ENCODE measurements around the gene TMOD1. TPM values are rescaled to one million over a fixed set of nuclear protein-coding genes. Genes with fewer than 3 reads are reported as not detected.

TMOD1 gene
- total and polyA plus RNA-seq, 9 of the 15 experiments (the other 6 are each of a cell fraction or from before 2014, with no cell fraction given): 7.1 to 41.2 (median 14.2) TPM

DNA sequence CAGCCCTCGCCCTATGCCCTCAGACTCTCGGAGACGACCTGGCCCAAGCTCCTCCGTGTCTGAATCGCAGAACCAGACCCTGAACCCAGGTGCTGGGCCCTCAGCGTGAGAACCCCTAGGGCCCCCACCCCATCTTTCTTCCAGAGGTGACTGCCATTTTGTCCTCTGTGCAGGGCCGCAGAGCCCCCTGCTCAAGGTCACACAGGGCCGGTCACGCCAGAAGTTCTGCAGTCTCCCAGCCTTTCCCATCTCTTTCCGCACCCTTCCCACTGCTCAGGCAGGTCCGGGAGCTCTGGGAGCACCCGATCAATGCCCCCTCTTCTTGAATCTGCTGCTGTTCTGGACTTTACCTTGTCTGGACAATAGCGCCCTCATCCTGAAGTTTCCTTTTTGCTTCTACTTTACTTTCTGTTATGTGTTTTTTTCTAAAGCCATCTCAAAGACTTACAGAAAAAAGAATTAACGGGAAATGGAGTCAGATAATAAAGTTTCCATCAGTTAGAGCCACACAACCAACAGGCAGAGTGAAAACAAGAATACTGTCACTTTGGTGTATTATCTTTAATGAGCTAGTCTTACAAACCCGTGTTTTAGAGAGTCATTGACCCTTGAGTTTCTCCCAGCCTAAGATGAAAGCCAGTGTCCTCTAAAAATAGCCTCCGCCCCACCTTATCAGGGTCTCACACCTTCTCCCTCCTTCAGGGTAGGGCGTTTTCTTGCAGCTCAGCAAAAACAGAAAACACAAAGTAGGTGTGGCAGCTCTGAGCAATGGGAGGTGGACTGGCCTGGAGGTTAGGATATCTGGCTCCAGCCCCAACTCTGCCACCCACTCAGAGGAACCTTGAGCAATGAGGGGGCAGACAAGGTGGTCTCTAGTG is 1.8 kb downstream of the TMOD1 start (continued):
- TF ChIP-seq ZNF668 (CRISPR knock-in tag; IDR thresholded peaks at IDR 0.05) (no peak), ZC3H8 (IDR thresholded peaks at IDR 0.05) (no peak), ZNF354B (CRISPR knock-in tag; IDR thresholded peaks at IDR 0.05) (no peak), ZNF140 (CRISPR knock-in tag; IDR thresholded peaks at IDR 0.05) (no peak), NFATC3 (IDR thresholded peaks at IDR 0.05) (peak; percentile 76; the same call in 1 of the 2 replicates), LARP7 (IDR thresholded peaks at IDR 0.05) (no peak), ZNF696 (CRISPR knock-in tag; conservative IDR thresholded peaks at IDR 0.05) (no peak), HNRNPL (IDR thresholded peaks at IDR 0.05; ENCODE audit: low read depth, low read length) (no peak), RFX1 (IDR thresholded peaks at IDR 0.05) (no peak; the same call in 1 of the 2 replicates), FOXK2 (conservative IDR thresholded peaks at IDR 0.05 in 1 of 2, IDR thresholded peaks at IDR 0.05 in 1 of 2; ENCODE audit: low read depth in 2 of 2) (peak; percentile 43 to 63; a peak in 3 of 4 replicates), ZKSCAN3 (CRISPR knock-in tag; IDR thresholded peaks at IDR 0.05) (no peak), FIP1L1 (IDR thresholded peaks at IDR 0.05; ENCODE audit: low read depth, low read length, poor library complexity, severe bottlenecking) (no peak)
- TF ChIP-seq, protein P1, sequence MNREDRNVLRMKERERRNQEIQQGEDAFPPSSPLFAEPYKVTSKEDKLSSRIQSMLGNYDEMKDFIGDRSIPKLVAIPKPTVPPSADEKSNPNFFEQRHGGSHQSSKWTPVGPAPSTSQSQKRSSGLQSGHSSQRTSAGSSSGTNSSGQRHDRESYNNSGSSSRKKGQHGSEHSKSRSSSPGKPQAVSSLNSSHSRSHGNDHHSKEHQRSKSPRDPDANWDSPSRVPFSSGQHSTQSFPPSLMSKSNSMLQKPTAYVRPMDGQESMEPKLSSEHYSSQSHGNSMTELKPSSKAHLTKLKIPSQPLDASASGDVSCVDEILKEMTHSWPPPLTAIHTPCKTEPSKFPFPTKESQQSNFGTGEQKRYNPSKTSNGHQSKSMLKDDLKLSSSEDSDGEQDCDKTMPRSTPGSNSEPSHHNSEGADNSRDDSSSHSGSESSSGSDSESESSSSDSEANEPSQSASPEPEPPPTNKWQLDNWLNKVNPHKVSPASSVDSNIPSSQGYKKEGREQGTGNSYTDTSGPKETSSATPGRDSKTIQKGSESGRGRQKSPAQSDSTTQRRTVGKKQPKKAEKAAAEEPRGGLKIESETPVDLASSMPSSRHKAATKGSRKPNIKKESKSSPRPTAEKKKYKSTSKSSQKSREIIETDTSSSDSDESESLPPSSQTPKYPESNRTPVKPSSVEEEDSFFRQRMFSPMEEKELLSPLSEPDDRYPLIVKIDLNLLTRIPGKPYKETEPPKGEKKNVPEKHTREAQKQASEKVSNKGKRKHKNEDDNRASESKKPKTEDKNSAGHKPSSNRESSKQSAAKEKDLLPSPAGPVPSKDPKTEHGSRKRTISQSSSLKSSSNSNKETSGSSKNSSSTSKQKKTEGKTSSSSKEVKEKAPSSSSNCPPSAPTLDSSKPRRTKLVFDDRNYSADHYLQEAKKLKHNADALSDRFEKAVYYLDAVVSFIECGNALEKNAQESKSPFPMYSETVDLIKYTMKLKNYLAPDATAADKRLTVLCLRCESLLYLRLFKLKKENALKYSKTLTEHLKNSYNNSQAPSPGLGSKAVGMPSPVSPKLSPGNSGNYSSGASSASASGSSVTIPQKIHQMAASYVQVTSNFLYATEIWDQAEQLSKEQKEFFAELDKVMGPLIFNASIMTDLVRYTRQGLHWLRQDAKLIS (CRISPR knock-in tag; IDR thresholded peaks at IDR 0.05): 0 out of 2 replicates have a peak, but pooled peaks have one; percentile 76
- TF ChIP-seq, protein P2, sequence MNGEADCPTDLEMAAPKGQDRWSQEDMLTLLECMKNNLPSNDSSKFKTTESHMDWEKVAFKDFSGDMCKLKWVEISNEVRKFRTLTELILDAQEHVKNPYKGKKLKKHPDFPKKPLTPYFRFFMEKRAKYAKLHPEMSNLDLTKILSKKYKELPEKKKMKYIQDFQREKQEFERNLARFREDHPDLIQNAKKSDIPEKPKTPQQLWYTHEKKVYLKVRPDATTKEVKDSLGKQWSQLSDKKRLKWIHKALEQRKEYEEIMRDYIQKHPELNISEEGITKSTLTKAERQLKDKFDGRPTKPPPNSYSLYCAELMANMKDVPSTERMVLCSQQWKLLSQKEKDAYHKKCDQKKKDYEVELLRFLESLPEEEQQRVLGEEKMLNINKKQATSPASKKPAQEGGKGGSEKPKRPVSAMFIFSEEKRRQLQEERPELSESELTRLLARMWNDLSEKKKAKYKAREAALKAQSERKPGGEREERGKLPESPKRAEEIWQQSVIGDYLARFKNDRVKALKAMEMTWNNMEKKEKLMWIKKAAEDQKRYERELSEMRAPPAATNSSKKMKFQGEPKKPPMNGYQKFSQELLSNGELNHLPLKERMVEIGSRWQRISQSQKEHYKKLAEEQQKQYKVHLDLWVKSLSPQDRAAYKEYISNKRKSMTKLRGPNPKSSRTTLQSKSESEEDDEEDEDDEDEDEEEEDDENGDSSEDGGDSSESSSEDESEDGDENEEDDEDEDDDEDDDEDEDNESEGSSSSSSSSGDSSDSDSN (IDR thresholded peaks at IDR 0.05; ENCODE audit: borderline replicate concordance in 1 of 2, low read depth in 2 of 2, low read length in 2 of 2): peak in 1 of 2 experiments; percentile 78; a peak in 1 of 4 replicates
- TF ChIP-seq, protein P3, sequence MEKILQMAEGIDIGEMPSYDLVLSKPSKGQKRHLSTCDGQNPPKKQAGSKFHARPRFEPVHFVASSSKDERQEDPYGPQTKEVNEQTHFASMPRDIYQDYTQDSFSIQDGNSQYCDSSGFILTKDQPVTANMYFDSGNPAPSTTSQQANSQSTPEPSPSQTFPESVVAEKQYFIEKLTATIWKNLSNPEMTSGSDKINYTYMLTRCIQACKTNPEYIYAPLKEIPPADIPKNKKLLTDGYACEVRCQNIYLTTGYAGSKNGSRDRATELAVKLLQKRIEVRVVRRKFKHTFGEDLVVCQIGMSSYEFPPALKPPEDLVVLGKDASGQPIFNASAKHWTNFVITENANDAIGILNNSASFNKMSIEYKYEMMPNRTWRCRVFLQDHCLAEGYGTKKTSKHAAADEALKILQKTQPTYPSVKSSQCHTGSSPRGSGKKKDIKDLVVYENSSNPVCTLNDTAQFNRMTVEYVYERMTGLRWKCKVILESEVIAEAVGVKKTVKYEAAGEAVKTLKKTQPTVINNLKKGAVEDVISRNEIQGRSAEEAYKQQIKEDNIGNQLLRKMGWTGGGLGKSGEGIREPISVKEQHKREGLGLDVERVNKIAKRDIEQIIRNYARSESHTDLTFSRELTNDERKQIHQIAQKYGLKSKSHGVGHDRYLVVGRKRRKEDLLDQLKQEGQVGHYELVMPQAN (IDR thresholded peaks at IDR 0.05; ENCODE audit: borderline replicate concordance): no peak
- TF ChIP-seq, protein P4, sequence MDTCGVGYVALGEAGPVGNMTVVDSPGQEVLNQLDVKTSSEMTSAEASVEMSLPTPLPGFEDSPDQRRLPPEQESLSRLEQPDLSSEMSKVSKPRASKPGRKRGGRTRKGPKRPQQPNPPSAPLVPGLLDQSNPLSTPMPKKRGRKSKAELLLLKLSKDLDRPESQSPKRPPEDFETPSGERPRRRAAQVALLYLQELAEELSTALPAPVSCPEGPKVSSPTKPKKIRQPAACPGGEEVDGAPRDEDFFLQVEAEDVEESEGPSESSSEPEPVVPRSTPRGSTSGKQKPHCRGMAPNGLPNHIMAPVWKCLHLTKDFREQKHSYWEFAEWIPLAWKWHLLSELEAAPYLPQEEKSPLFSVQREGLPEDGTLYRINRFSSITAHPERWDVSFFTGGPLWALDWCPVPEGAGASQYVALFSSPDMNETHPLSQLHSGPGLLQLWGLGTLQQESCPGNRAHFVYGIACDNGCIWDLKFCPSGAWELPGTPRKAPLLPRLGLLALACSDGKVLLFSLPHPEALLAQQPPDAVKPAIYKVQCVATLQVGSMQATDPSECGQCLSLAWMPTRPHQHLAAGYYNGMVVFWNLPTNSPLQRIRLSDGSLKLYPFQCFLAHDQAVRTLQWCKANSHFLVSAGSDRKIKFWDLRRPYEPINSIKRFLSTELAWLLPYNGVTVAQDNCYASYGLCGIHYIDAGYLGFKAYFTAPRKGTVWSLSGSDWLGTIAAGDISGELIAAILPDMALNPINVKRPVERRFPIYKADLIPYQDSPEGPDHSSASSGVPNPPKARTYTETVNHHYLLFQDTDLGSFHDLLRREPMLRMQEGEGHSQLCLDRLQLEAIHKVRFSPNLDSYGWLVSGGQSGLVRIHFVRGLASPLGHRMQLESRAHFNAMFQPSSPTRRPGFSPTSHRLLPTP (IDR thresholded peaks at IDR 0.05; ENCODE audit: borderline replicate concordance, extremely low read depth, insufficient read length): no peak

All from K562 (cell line).